Measurements from ENCODE around the gene PMAIP1.

GRCh38 chr18:59909289-59910036 lies 9.7 kb downstream of the PMAIP1 start:
- TF ChIP-seq CTCF (IDR thresholded peaks at IDR 0.05), result no peak
- TF ChIP-seq POLR2A (IDR thresholded peaks at IDR 0.05), result no peak
- no peak for TF ChIP-seq POLR2AphosphoS5 (IDR thresholded peaks at IDR 0.05)
